ENCODE data around the gene TXNDC11.

DNA sequence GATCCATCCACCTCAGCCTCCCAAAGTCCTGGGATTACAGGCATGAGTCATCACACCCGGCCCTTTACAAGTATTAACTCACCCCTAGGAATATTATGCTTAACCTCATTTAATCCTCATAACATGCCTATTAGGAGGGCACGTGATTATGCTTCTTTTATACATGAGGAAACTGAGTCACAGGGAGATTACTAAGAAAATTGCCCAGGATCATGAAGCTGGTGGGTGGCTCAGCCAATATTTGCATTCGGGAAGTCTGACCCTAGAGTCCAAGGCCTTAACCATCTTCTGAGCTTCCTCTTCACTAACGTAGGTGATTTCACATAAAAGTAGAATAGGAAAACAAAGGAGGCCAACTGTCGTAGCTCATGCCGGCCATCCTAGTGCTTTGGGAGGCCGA is 93.4 kb downstream of the TXNDC11 start:
- TF ChIP-seq CTCF (IDR thresholded peaks at IDR 0.05; ENCODE audit: low read depth, low read length): no peak
- no peak for TF ChIP-seq POLR2A (IDR thresholded peaks at IDR 0.05; ENCODE audit: extremely low read depth, insufficient read length)
- TF ChIP-seq MYC (IDR thresholded peaks at IDR 0.05; ENCODE audit: low read depth, low read length): no peak
- no peak for TF ChIP-seq MAX (IDR thresholded peaks at IDR 0.05; ENCODE audit: low read depth, low read length)

Data from NB4 (cell line).